Keratinocyte (primary cell): ENCODE data around the gene STX7. TPM values are rescaled to one million over a fixed set of nuclear protein-coding genes. Genes with fewer than 3 reads are reported as not detected.

Experiments
- DNase-seq: peaks from one replicate; pipeline ENCODE4 v3.0.0-alpha.2; 2011; ENCODE audit warnings: low read depth, missing footprints, low spot score
- FAIRE-seq: peaks from 2 replicates; lab custom pipeline; 2011; peaks lifted over from hg19 to GRCh38; lab: Jason Lieb, UNC
- H2AFZ ChIP-seq: 2 replicates; pipeline ENCODE4 v1.6.0; 2012; ENCODE audit warnings: low read length, control low read depth, inconsistent platforms; ENCODE audit not compliant: control insufficient read depth
- H3K27ac ChIP-seq: 2 replicates; pipeline ENCODE4 v1.5.1; 2011; ENCODE audit warnings: low read length; ENCODE audit not compliant: control insufficient read depth, insufficient read depth
- H3K27me3 ChIP-seq: 3 replicates; pipeline ENCODE4 v1.6.0; 2011; ENCODE audit warnings: low read length; ENCODE audit not compliant: control insufficient read depth, insufficient read depth; ENCODE audit errors: extremely low read depth
- H3K36me3 ChIP-seq, 2 experiments: 2 replicates in 1 of 2; 3 replicates in 1 of 2; pipeline ENCODE4 v1.5.1; 2011; ENCODE audit warnings: low read length in 2 of 2, mild to moderate bottlenecking in 1 of 2; ENCODE audit not compliant: control insufficient read depth in 2 of 2, insufficient read depth in 2 of 2; ENCODE audit errors: extremely low read depth in 1 of 2
- H3K4me1 ChIP-seq: 3 replicates; pipeline ENCODE4 v1.5.1; 2011; ENCODE audit warnings: low read length; ENCODE audit not compliant: control insufficient read depth, insufficient read depth; ENCODE audit errors: extremely low read depth
- H3K4me2 ChIP-seq: 3 replicates; pipeline ENCODE4 v1.6.0; 2011; ENCODE audit warnings: low read depth, low read length; ENCODE audit not compliant: control insufficient read depth, insufficient read depth; ENCODE audit errors: extremely low read depth
- H3K4me3 ChIP-seq, 3 experiments: fragments of 200-600 bp in 1 of 3; sonication (generic) in 1 of 3; 2 replicates in 2 of 3; 3 replicates in 1 of 3; pipeline ENCODE4 v1.5.1; 2011 to 2016; ENCODE audit warnings: low read length in 3 of 3, mild to moderate bottlenecking in 3 of 3, control low read depth in 2 of 3, inconsistent platforms in 1 of 3, low read depth in 1 of 3, mixed read lengths in 1 of 3, mixed run types in 1 of 3, moderate library complexity in 1 of 3; ENCODE audit not compliant: control insufficient read depth in 2 of 3, insufficient read depth in 2 of 3; ENCODE audit errors: extremely low read depth in 1 of 3
- H3K79me2 ChIP-seq: 2 replicates; pipeline ENCODE4 v1.6.0; 2012; ENCODE audit warnings: low read length; ENCODE audit not compliant: control insufficient read depth, insufficient read depth
- H3K9ac ChIP-seq: 3 replicates; pipeline ENCODE4 v1.6.0; 2011; ENCODE audit warnings: low read length; ENCODE audit not compliant: control insufficient read depth, insufficient read depth; ENCODE audit errors: extremely low read depth
- H3K9me1 ChIP-seq: 3 replicates; pipeline ENCODE4 v1.6.0; 2011; ENCODE audit warnings: low read length; ENCODE audit not compliant: control insufficient read depth, insufficient read depth; ENCODE audit errors: extremely low read depth
- H3K9me3 ChIP-seq: 2 replicates; pipeline ENCODE4 v1.5.1; 2012; ENCODE audit warnings: low read depth, low read length; ENCODE audit not compliant: control insufficient read depth
- H4K20me1 ChIP-seq: 3 replicates; pipeline ENCODE4 v1.6.0; 2011; ENCODE audit warnings: low read length; ENCODE audit not compliant: control insufficient read depth, insufficient read depth; ENCODE audit errors: extremely low read depth
- EZH2 ChIP-seq: IDR thresholded peaks from one replicate; pipeline ENCODE4 v1.6.1; 2012; ENCODE audit warnings: inconsistent platforms, mild to moderate bottlenecking, low read length, moderate library complexity
- dilution Hi-C: fragments of 300-500 bp; cut with MboI; formaldehyde crosslinking; loops from one replicate; pipeline ENCODE4 v1.7.0; 2020; ENCODE audit warnings: low sequenced_read_pairs; ENCODE audit not compliant: extremely low pct_ligation_motif_present
- polyA plus RNA-seq, 5 experiments: library from polyadenylated mRNA; depleted of rRNA in 3 of 5; stranded (reverse) in 3 of 5; stranded (forward) in 1 of 5; unstranded in 1 of 5; fragments of >200 nt; gene quantifications; 1 replicate in 1 of 5; 2 replicates in 3 of 5; 3 replicates in 1 of 5; pipeline versions ENCODE4 v1.2.1 to v1.2.3, GENCODE V29; 2011 to 2012; ENCODE audit warnings: missing spikeins in 2 of 5, low read depth in 1 of 5, low replicate concordance in 1 of 5
- TF ChIP-seq, protein P1 (sequence below), 3 experiments: IDR thresholded peaks in 1 of 3; conservative IDR thresholded peaks in 1 of 3; optimal IDR thresholded peaks in 1 of 3; 2 replicates in 2 of 3; 3 replicates in 1 of 3; pipeline versions ENCODE3 to v1.5.1; 2011; ENCODE audit warnings: low read length in 3 of 3, mild to moderate bottlenecking in 3 of 3, moderate library complexity in 2 of 3, control low read depth in 1 of 3, inconsistent platforms in 1 of 3; ENCODE audit not compliant: insufficient read depth in 2 of 3; ENCODE audit errors: extremely low read depth in 1 of 3

STX7 gene
- polyA plus RNA-seq, 1 donor (not counting 4 experiments of a cell fraction or from before 2014, with no cell fraction given), result 41.0 TPM

GRCh38 chr6:132482581-132482980 lies 30.3 kb downstream of the STX7 start:
- Histone ChIP-seq H3K79me2 (peaks cover 36% of the 10 kb centered on the region), H3K9ac (no peak overlapping the region), H3K27me3 (no peaks in the 10 kb centered on the region), H4K20me1 (no peaks in the 10 kb centered on the region), H2AFZ (no peak overlapping the region), H3K9me3 (no peaks in the 10 kb centered on the region), H3K4me2 (no peak overlapping the region), H3K4me1 (no peaks in the 10 kb centered on the region), H3K36me3 (peaks cover 0 to 2% of the 10 kb centered on the region in 2 experiments), H3K4me3 (no peak overlapping the region), H3K9me1 (no peaks in the 10 kb centered on the region), H3K27ac (no peak overlapping the region)
- TF ChIP-seq, protein P1, sequence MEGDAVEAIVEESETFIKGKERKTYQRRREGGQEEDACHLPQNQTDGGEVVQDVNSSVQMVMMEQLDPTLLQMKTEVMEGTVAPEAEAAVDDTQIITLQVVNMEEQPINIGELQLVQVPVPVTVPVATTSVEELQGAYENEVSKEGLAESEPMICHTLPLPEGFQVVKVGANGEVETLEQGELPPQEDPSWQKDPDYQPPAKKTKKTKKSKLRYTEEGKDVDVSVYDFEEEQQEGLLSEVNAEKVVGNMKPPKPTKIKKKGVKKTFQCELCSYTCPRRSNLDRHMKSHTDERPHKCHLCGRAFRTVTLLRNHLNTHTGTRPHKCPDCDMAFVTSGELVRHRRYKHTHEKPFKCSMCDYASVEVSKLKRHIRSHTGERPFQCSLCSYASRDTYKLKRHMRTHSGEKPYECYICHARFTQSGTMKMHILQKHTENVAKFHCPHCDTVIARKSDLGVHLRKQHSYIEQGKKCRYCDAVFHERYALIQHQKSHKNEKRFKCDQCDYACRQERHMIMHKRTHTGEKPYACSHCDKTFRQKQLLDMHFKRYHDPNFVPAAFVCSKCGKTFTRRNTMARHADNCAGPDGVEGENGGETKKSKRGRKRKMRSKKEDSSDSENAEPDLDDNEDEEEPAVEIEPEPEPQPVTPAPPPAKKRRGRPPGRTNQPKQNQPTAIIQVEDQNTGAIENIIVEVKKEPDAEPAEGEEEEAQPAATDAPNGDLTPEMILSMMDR (optimal IDR thresholded peaks at IDR 0.05 in 1 of 3, IDR thresholded peaks at IDR 0.05 in 1 of 3, conservative IDR thresholded peaks at IDR 0.05 in 1 of 3; ENCODE audit: extremely low read depth in 1 of 3, insufficient read depth in 2 of 3, low read length in 3 of 3), result no peak
- no peak for TF ChIP-seq EZH2
- DNase-seq, result no peak
- dilution Hi-C loops, result no loop called here
- FAIRE-seq, result no peak

- Histone ChIP-seq H3K9me1 (no peaks in the 10 kb centered on the region), H3K4me1 (no peaks in the 10 kb centered on the region), H3K9me3 (no peaks in the 10 kb centered on the region), H2AFZ (no peak overlapping the region), H3K9ac (no peak overlapping the region), H3K4me3 (no peak overlapping the region), H3K27ac (no peak overlapping the region), H3K79me2 (peaks cover 36% of the 10 kb centered on the region), H3K4me2 (no peak overlapping the region), H3K36me3 (peaks cover 0 to 2% of the 10 kb centered on the region in 2 experiments), H4K20me1 (no peaks in the 10 kb centered on the region), H3K27me3 (no peaks in the 10 kb centered on the region)
- DNase-seq, result no peak
- TF ChIP-seq, protein P1 (optimal IDR thresholded peaks at IDR 0.05 in 1 of 3, IDR thresholded peaks at IDR 0.05 in 1 of 3, conservative IDR thresholded peaks at IDR 0.05 in 1 of 3; ENCODE audit: extremely low read depth in 1 of 3, insufficient read depth in 2 of 3, low read length in 3 of 3), result no peak
- no peak for TF ChIP-seq EZH2
- dilution Hi-C loops, result no loop called here
- FAIRE-seq, result no peak
These were observed 31.7 kb downstream of the STX7 start for GRCh38 chr6:132481189-132481588.
